ENCODE data around the gene BDKRB1. TPM values are rescaled to one million over a fixed set of nuclear protein-coding genes. Genes with fewer than 3 reads are reported as not detected.

The BDKRB1 gene
- total and polyA plus RNA-seq, 2 donors (not counting 3 experiments of a cell fraction or from before 2014, with no cell fraction given), result not detected

DNA sequence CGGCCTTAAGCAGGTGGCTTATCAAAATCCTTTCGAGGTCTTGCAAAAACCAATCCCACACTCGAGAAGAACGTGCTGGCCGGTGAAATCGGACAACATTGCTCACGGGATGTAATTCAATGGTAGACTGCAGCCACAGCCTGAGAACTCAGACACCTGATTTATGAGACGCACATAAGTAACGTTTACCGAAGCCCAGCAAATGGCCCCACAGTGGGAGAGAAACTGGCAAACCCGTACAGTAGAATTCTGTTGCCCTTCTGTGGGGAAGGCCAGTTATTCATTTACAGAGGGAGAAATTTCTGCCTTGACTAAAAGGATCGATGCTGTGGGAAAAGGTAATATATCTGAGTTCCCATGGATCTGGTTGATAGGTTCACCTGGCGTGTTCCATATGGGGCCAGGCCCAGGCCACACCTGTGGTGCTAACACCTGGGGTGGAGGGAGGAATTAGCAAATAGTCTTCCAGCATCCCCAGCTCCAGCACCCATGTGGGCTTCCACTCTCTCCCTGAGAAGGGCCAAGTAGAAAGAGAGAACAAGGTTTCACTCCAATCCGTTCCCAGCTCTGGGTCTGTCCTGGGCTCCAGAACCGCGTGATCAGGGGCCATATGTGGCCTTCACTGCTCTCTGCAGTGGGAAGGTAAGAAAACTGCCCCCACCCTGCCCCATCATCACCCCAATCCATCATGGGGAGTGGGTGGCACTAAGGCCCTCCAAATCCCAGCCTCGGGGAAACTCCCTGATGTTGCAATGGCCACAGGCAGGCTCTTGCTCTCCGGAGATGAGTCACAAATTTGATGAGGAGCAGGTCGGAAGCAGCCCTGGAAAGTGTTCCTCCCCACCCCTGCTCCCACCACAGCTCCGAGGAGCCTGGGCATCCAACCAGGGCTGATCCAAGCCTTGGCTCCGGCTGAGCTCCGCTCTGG lies 12.7 kb downstream of the BDKRB1 start:
- BruUV-seq (replicated peaks), result no TSS peak
- H3K4me3 ChIP-seq (replicated peaks in 1 of 3; ENCODE audit: insufficient read depth in 1 of 3, low read depth in 1 of 3, low read length in 3 of 3), result no peak overlapping the region
- H3K9me1 ChIP-seq (replicated peaks; ENCODE audit: control insufficient read depth, extremely low read depth, insufficient read depth, low read length), result no peaks in the 10 kb centered on the region
- TF ChIP-seq FOS (IDR thresholded peaks at IDR 0.05; ENCODE audit: borderline replicate concordance, insufficient read depth, low read length), result no peak
- intact Hi-C loops (cut with micrococcal nuclease) (no loop called here), dilution Hi-C loops (cut with MboI; ENCODE audit: extremely low pct_ligation_motif_present, low sequenced_read_pairs) (no loop called here)
- H3K27me3 ChIP-seq (ENCODE audit: control insufficient read depth in 2 of 2, insufficient read depth in 2 of 2, low read length in 2 of 2), result no peaks in the 10 kb centered on the region
- no peak for DNase-seq (ENCODE audit: low read depth, low spot score)
- H3K4me1 ChIP-seq (ENCODE audit: control insufficient read depth, extremely low read depth, insufficient read depth, low read length), result no peaks in the 10 kb centered on the region
- H2AFZ ChIP-seq (ENCODE audit: low read depth, low read length), result no peak overlapping the region
- POLR2A ChIA-PET, result no interaction called here
- H3K9ac ChIP-seq (replicated peaks; ENCODE audit: extremely low read depth, insufficient read depth, low read length), result no peak overlapping the region
- CTCF ChIA-PET, result interaction anchor here (1.0 kb wide), 1 partner anchor 168 kb away, joined by 3 read pairs; no protein-coding TSS in a partner anchor
- no peak overlapping the region for H3K4me2 ChIP-seq (ENCODE audit: insufficient read depth, low read length)
- no peaks in the 10 kb centered on the region for H3K79me2 ChIP-seq (ENCODE audit: control insufficient read depth, insufficient read depth, low read length)
- H3K36me3 ChIP-seq (ENCODE audit: control insufficient read depth in 2 of 2, extremely low read depth in 1 of 2, insufficient read depth in 2 of 2, low read length in 2 of 2), result no peaks in the 10 kb centered on the region
- H4K20me1 ChIP-seq (replicated peaks; ENCODE audit: control insufficient read depth, extremely low read depth, insufficient read depth, low read length), result no peaks in the 10 kb centered on the region
- no peaks in the 10 kb centered on the region for H3K9me3 ChIP-seq (replicated peaks; ENCODE audit: control insufficient read depth, insufficient read depth, low read length)
- no peak overlapping the region for H3K27ac ChIP-seq (ENCODE audit: insufficient read depth, low read depth, low read length)
- no peak for FAIRE-seq

- CTCF ChIA-PET, result interaction anchor here (1.0 kb wide), 1 partner anchor 169 kb away, joined by 3 read pairs; no protein-coding TSS in a partner anchor
- intact Hi-C loops (cut with micrococcal nuclease) (no loop called here), dilution Hi-C loops (cut with MboI; ENCODE audit: extremely low pct_ligation_motif_present, low sequenced_read_pairs) (no loop called here)
- Histone ChIP-seq H3K4me2 (ENCODE audit: insufficient read depth, low read length) (no peak overlapping the region), H3K27ac (ENCODE audit: insufficient read depth, low read depth, low read length) (no peak overlapping the region), H4K20me1 (replicated peaks; ENCODE audit: control insufficient read depth, extremely low read depth, insufficient read depth, low read length) (no peaks in the 10 kb centered on the region), H3K79me2 (ENCODE audit: control insufficient read depth, insufficient read depth, low read length) (no peaks in the 10 kb centered on the region), H3K27me3 (ENCODE audit: control insufficient read depth in 2 of 2, insufficient read depth in 2 of 2, low read length in 2 of 2) (no peaks in the 10 kb centered on the region), H3K4me3 (replicated peaks in 1 of 3; ENCODE audit: insufficient read depth in 1 of 3, low read depth in 1 of 3, low read length in 3 of 3) (no peak overlapping the region), H3K9ac (replicated peaks; ENCODE audit: extremely low read depth, insufficient read depth, low read length) (no peak overlapping the region), H3K36me3 (ENCODE audit: control insufficient read depth in 2 of 2, extremely low read depth in 1 of 2, insufficient read depth in 2 of 2, low read length in 2 of 2) (no peaks in the 10 kb centered on the region), H2AFZ (ENCODE audit: low read depth, low read length) (no peak overlapping the region), H3K4me1 (ENCODE audit: control insufficient read depth, extremely low read depth, insufficient read depth, low read length) (no peaks in the 10 kb centered on the region), H3K9me1 (replicated peaks; ENCODE audit: control insufficient read depth, extremely low read depth, insufficient read depth, low read length) (no peaks in the 10 kb centered on the region), H3K9me3 (replicated peaks; ENCODE audit: control insufficient read depth, insufficient read depth, low read length) (no peaks in the 10 kb centered on the region)
- no TSS peak for BruUV-seq (replicated peaks)
- POLR2A ChIA-PET, result no interaction called here
- no peak for TF ChIP-seq POLR2AphosphoS5 (IDR thresholded peaks at IDR 0.05; ENCODE audit: insufficient read depth, low read depth, low read length)
- TF ChIP-seq EZH2 (IDR thresholded peaks at IDR 0.05; ENCODE audit: borderline replicate concordance, low read depth, low read length, severe bottlenecking), result no peak
- TF ChIP-seq MYC (IDR thresholded peaks at IDR 0.05; ENCODE audit: low read depth, low read length), result no peak
- no peak for TF ChIP-seq POLR2A (IDR thresholded peaks at IDR 0.05; ENCODE audit: low read depth, low read length)
- TF ChIP-seq MAX (IDR thresholded peaks at IDR 0.05; ENCODE audit: insufficient read depth, insufficient read length), result no peak
- TF ChIP-seq GATA2 (IDR thresholded peaks at IDR 0.05; ENCODE audit: insufficient read depth, insufficient read length, low read depth, low read length), result no peak
- TF ChIP-seq FOS (IDR thresholded peaks at IDR 0.05; ENCODE audit: borderline replicate concordance, insufficient read depth, low read length), result no peak
- TF ChIP-seq JUN (IDR thresholded peaks at IDR 0.05; ENCODE audit: borderline replicate concordance, insufficient read depth, insufficient read length, low read depth), result no peak
- no peak for TF ChIP-seq CTCF (IDR thresholded peaks at IDR 0.05; ENCODE audit: extremely low read depth in 1 of 2, insufficient read depth in 1 of 2, low read depth in 1 of 2, low read length in 2 of 2)
- DNase-seq (ENCODE audit: low read depth, low spot score) (no peak), FAIRE-seq (no peak)
These were observed 13.3 kb downstream of the BDKRB1 start for GRCh38 chr14:96269359-96269710.
